Breast epithelium (tissue), 3 donors: ENCODE results near the gene DUS1L.

Experiments used
- CTCF ChIP-seq, 3 donors: fragments of 450-650 bp; IDR thresholded peaks; one replicate each; pipeline ENCODE4 v1.5.1; 2016 to 2017; ENCODE audit warnings: antibody characterized with exemption in 3 of 3, mild to moderate bottlenecking in 3 of 3, moderate library complexity in 3 of 3
- POLR2A ChIP-seq: fragments of 450-650 bp; IDR thresholded peaks from one replicate; pipeline ENCODE4 v1.6.1; 2016; ENCODE audit warnings: antibody characterized with exemption, mild to moderate bottlenecking, moderate library complexity
- POLR2AphosphoS5 ChIP-seq, 3 donors: sonication (generic); formaldehyde crosslinking; IDR thresholded peaks; one replicate each; pipeline ENCODE4 v1.6.1; 2017; ENCODE audit warnings: antibody characterized with exemption in 3 of 3

DNA sequence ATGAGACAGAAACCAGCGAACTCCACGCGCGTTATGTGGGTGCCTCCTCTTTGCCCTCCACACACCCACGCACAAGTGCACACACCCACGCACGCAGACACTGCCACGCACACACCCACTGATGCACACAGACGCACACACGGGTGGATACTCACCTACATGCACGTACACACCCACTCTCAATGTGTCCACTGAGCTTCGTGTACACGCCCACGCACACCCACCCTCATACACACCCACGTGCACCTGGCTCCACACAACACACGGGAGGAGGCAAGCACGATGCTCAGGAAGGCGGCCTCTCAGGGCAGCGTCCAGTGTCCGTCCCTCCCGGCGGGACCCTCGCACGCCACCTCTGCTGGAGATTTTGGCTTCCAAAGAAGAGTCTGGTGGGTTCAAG is 18.2 kb downstream of the DUS1L start:
- TF ChIP-seq CTCF (IDR thresholded peaks at IDR 0.05): no peak
- no peak for TF ChIP-seq POLR2A
- no peak for TF ChIP-seq POLR2AphosphoS5 (IDR thresholded peaks at IDR 0.05)
